Hepatocyte (in vitro differentiated cells): ENCODE data around the gene CTSW.

Experiments used
- EZH2 ChIP-seq: fragments of 200-600 bp; sonication (generic); IDR thresholded peaks from 2 replicates; pipeline ENCODE4 v1.6.1; 2016; ENCODE audit warnings: antibody characterized with exemption, mild to moderate bottlenecking, borderline replicate concordance
- EZH2phosphoT487 ChIP-seq: fragments of 200-600 bp; sonication (generic); IDR thresholded peaks from one replicate; pipeline ENCODE4 v1.6.1; 2018; ENCODE audit warnings: antibody characterized with exemption, mild to moderate bottlenecking, low read depth, moderate library complexity; ENCODE audit not compliant: unreplicated experiment, severe bottlenecking
- TF ChIP-seq, protein P1 (sequence below): fragments of 200-600 bp; sonication (generic); IDR thresholded peaks from 2 replicates; pipeline ENCODE4 v1.5.1; 2016; ENCODE audit warnings: antibody characterized with exemption, mild to moderate bottlenecking; ENCODE audit not compliant: poor library complexity

GRCh38 chr11:65903068-65903481, 23.4 kb downstream of the CTSW start:
- TF ChIP-seq, protein P1, sequence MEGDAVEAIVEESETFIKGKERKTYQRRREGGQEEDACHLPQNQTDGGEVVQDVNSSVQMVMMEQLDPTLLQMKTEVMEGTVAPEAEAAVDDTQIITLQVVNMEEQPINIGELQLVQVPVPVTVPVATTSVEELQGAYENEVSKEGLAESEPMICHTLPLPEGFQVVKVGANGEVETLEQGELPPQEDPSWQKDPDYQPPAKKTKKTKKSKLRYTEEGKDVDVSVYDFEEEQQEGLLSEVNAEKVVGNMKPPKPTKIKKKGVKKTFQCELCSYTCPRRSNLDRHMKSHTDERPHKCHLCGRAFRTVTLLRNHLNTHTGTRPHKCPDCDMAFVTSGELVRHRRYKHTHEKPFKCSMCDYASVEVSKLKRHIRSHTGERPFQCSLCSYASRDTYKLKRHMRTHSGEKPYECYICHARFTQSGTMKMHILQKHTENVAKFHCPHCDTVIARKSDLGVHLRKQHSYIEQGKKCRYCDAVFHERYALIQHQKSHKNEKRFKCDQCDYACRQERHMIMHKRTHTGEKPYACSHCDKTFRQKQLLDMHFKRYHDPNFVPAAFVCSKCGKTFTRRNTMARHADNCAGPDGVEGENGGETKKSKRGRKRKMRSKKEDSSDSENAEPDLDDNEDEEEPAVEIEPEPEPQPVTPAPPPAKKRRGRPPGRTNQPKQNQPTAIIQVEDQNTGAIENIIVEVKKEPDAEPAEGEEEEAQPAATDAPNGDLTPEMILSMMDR: no peak
- TF ChIP-seq EZH2 (no peak), EZH2phosphoT487 (no peak)
